D341Med (cell line): ENCODE measurements around the gene GRB7.
"Not testable (repeated sequence)": the region's sequence is repeated elsewhere in the genome, so short reads cannot be mapped to it uniquely, and the experiment has no call there.

Experiments used
- DNase-seq: peaks from one replicate; pipeline ENCODE4 v3.0.0; 2012; ENCODE audit warnings: low spot score

Gene GRB7

GRCh38 chr17:39736319-39737165, 1.2 kb upstream of the GRB7 start:
- DNase-seq, result no peak

GRCh38 chr17:39737206-39737759, 455 bp upstream of the GRB7 start:
- no peak for DNase-seq

GRCh38 chr17:39738568-39738901, 797 bp downstream of the GRB7 start:
- DNase-seq, result no peak

GRCh38 chr17:39738983-39739884, 1.5 kb downstream of the GRB7 start:
- DNase-seq, result no peak

- DNase-seq, result no peak
Measured at GRCh38 chr17:39739885-39740356, 2.2 kb downstream of the GRB7 start.

- no peak for DNase-seq
Measured at GRCh38 chr17:39740357-39741111, 2.8 kb downstream of the GRB7 start.

GRCh38 chr17:39742126-39742855, 4.6 kb downstream of the GRB7 start:
- no peak for DNase-seq

GRCh38 chr17:39742856-39743436, 5.2 kb downstream of the GRB7 start:
- DNase-seq, result no peak

- no peak for DNase-seq
Measured at GRCh38 chr17:39744075-39744835, 6.5 kb downstream of the GRB7 start.

GRCh38 chr17:39744836-39745215, 7.1 kb downstream of the GRB7 start:
- no peak for DNase-seq

- no peak for DNase-seq
Measured at GRCh38 chr17:39745335-39746144, 7.8 kb downstream of the GRB7 start.

GRCh38 chr17:39746145-39746461, 8.4 kb downstream of the GRB7 start:
- no peak for DNase-seq

- no peak for DNase-seq
Measured at GRCh38 chr17:39747745-39748144, 10.0 kb downstream of the GRB7 start.

- not testable (repeated sequence) for DNase-seq
Measured at GRCh38 chr17:39748444-39749034, 10.8 kb downstream of the GRB7 start.

- DNase-seq, result peak; percentile 41
Measured at GRCh38 chr17:39750131-39751015, 12.6 kb downstream of the GRB7 start.

- no peak for DNase-seq
Measured at GRCh38 chr17:39751016-39751543, 13.3 kb downstream of the GRB7 start.

GRCh38 chr17:39751637-39752036, 13.9 kb downstream of the GRB7 start:
- DNase-seq, result peak; percentile 38
